Ovary (tissue), 3 donors: ENCODE data around the gene CERS6.

Experiments used
- CTCF ChIP-seq, 3 donors: fragments of 450-650 bp in 2 of 3; fragments of 200-600 bp in 1 of 3; IDR thresholded peaks; one replicate each; pipeline versions ENCODE4 v1.5.1 to v1.8.0; 2016 to 2022; ENCODE audit warnings: antibody characterized with exemption in 3 of 3, mild to moderate bottlenecking in 1 of 3
- POLR2A ChIP-seq: fragments of 450-650 bp; IDR thresholded peaks from one replicate; pipeline ENCODE4 v1.6.1; 2017; ENCODE audit warnings: antibody characterized with exemption, mild to moderate bottlenecking, moderate library complexity
- donor health status: DM: no; HTN: no; CAD: no.

- no peak for TF ChIP-seq CTCF (IDR thresholded peaks at IDR 0.05)
- TF ChIP-seq POLR2A: no peak
Observed at GRCh38 chr2:168706806-168707205, 250.7 kb downstream of the CERS6 start.
